ENCODE measurements around the gene IL1RAPL2. TPM values are rescaled to one million over a fixed set of nuclear protein-coding genes. Genes with fewer than 3 reads are reported as not detected.

The IL1RAPL2 gene
- total RNA-seq, 1 donor from 2014 or later = 1.8 TPM

DNA sequence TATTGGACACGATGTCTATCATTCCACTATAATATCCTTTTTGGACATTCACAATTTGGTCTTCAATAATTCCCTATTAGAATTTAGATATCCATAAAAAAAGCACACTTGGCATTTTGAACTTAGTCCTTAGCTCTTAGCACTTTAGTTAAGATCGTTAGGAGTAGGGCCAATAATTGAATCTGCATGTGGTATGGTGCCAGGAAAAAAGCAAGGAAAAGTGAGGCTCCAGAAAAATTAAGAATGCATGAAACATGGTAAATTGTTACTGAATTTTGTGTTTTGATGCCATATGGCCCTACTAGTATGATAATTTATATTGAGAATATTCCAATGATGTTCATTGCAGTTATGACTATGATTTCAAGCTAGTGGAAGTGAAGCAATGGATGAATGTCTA lies 708.1 kb downstream of the IL1RAPL2 start:
- DNase-seq = no peak

DNA sequence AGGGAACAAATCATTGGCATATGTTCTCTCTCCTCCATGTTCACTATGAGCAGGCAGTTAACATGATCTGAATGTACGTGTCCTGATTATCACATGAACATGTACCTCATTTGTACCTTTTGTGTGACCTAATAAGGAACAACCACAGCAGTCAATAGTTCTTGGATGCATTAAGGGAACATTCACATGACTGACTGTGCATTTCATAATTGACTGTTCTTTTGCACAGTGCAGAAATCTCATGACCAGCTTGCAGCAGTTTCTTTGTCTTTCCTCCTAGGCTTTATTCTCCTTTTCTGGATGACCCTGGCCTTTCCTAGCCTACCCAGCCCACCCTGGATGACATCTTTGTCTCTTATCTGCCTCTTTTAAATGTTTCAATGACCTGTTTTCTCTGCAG lies 711.1 kb downstream of the IL1RAPL2 start:
- no peak for DNase-seq

DNA sequence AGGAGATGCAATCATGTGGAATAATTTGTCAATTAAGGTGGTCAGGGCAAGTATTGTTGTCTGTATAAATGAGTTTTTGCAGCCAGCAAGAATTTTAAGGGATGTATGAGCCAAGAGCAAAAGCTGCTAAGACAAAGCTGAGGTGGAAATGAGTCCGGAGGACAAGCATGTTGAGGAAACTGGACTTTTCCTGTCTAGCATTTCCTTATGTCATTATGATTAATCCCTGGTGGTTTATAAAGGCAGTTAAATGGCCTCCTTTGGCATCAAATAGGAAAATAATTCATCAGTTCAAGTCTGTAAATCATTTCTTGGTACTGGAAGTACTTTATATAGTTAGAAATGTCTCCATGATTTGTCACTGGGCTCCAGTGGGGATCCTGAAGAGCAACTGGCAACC lies 716.1 kb downstream of the IL1RAPL2 start:
- DNase-seq = no peak

DNA sequence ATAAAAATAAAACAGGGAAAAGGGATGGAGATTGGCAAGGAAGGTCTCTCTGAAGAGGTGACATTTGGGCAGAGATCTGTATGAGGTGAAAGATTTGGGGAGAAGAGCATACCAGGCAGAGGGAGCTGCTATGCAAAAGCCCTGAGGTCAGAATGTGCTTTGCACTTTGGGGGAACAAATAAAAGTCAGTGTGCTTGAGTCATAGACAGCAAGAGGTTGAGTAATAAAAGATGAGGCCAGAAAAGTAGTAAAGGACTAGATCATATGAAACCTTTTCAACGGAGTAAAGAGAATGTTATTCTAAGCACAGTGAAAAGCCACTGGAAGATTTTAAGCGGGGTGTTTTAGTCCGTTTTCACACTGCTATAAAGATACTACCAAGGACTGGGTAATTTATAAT lies 731.0 kb downstream of the IL1RAPL2 start:
- DNase-seq = no peak

DNA sequence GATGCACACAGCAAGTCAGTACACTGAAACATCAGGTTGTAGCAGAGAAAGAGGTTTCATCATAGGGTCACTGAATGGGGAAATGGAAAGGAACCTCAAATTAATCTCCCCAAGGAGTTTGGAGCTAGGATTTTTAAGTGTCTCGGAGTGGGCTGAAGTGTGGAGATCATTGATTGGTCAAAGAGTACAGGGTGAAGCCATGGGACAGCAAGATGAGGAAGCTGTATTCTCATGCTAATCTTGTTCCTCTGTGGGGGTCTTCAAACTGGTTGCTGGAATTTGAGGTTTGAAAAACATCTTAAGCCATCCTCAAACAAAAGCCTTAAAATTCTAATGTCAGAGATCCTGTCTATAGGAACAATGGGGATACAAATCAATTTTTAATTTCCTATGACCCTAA lies 733.3 kb downstream of the IL1RAPL2 start:
- DNase-seq = no peak

DNA sequence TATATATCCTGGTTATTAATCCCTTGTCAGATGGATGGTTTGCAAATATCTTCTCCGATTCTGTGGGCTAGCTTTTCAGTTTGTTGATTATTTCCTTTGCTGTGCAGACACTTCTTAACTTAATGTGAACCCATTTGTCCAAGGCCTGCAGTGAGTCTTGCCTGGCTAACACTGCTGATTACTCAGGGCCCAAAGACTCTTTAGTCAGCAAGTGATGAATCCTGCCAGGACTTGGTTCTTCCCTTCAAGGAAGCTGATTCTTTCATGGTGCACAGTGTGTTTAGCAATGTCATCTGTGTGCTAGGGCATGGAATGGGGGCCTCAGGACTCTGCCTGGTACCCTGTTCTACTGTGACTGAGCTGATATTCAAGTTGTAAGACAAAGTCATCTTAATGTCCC lies 736.2 kb downstream of the IL1RAPL2 start:
- DNase-seq = no peak

DNA sequence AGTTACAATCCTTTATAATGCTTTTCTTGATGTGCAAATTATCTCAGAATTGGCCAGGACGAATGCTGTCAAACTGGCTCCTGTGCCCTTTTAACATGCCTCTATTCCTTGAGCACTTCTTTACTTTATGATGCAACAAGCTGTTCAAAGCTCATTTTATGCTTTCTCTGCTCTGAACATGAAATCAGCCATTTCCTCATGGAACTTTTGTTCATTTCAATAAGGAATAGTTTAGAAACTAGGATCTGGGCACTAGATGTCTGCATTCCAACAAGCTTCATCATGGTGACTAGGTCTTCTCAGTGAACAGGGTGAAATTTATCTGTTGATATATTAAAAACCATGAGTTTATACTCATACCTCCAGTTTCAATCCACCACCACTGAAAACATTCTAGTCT lies 741.8 kb downstream of the IL1RAPL2 start:
- DNase-seq = no peak

DNA sequence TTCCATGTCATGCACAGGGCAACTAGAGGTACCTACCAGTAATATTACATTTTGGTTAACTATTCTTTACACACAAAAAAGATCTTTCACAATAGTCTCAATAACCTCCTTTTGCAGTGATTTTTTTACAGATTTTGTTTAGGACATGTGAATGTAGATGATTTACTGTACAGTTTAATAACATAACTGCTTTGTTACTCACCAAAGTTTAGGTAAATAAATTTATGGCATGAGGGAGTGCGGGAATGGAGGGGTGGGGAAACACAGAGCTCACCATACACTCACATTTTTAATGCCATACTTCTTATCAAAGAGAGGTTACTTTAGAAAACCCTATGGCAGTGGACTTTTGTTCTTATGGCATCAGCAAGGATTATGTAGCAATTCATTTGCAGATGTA lies 747.6 kb downstream of the IL1RAPL2 start:
- DNase-seq = no peak

DNA sequence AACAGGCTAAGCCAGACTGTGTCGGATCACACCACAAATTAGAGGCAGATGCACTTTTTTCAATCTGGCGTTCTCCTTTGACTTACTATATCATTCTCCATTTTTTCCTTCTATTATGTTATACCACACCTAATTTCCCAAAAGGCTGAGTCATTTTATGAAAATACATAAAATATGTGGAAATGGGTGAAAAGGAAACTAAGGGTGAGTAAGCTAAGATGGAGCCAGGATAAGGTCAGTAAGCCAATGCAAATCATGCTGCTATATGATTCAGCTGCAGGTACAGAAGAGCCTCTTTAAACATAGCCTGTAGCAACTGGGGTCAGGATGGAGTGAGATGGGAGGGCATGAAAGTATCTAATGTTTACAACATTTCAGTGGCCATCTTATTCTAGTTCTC lies 748.5 kb downstream of the IL1RAPL2 start:
- DNase-seq = no peak

DNA sequence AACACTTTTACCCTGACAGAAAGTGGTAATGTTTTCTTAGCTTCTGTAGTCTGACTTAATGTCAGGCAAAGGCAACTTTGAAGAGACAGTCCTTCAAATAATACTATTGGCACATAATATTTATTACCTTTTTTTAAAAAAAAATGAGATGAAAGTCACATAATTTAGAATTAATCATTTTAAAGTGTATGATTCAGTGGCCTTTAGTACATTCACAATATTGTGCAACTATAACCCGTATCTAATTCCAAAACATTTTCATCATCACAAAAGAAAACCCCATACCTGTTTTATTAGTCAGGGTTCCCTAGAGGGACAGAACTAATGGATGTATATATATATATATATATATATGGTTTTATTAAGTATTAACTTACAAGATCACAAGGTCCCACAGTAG lies 749.2 kb downstream of the IL1RAPL2 start:
- DNase-seq = no peak

DNA sequence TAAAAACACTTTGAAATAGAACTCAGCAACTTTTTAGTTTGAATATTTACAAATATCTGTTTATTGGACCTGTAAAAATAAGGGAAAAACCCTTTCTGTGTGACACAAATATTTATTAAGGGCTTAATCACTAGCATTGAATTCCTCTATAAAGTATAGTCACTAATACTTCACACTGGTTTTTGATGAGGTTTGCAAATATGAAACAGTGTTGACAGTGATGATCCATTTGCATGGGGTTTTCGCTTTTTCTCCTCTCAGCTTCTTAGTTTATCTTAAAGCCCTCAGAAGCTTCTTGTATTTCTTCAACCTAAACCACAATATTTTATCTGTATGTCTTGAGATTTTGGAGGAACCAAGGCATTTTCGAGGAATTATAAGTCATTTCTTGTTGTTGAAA lies 751.1 kb downstream of the IL1RAPL2 start:
- DNase-seq = no peak

DNA sequence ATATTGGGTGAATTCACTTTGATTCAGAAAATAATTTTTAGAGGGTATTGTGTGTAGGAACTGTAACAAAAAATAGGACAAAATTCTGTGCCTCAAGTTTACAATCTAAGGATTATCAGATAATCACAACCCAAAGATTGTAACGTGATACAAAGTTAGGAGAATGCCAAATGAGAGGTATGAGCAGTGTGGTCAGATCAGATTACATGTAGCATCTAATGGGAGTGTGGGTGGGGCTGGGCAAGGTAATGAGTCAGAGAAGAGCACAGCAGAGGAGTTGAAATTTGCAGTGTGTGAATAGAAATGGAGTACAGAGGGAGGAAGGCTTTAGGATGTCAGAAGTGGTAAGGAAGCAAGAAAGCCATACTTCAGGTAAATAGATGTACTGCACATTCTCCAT lies 757.9 kb downstream of the IL1RAPL2 start:
- DNase-seq = no peak

DNA sequence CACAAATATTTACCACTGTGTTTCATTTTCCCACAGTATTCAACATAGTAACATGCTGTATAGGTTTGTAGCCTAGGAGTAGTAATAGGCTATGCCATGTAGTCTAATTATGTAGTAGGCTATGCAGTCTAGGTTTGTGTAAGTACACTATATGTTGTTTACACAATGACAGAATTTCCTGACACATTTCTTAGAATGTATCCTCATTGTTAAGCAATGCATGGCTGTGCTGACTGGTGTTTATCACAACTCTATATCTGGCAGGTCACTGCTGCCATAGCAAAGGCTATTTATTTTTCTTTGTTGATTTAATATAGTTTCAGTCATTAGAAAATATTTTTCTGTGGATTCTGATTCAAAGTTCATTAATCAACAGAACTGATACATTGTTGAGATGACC lies 762.8 kb downstream of the IL1RAPL2 start:
- no peak for DNase-seq

DNA sequence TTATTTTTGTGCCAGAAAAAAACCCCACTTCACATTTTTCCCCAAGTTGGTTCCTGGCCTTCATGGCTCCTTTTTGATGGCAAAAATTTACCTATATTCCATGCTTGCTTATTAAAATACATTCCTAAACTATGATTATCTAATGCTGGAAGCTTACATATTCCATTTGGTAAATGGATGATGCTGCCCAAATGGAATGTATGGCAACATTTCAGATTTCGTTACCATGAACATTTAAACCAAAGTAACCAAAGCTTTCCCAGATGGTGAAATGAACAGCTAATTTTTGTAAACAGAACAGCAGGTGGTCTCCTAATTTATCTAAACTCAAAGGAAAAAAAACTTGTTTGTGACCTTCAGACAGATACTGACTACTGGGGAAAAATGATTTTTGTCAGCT lies 765.2 kb downstream of the IL1RAPL2 start:
- no peak for DNase-seq

DNA sequence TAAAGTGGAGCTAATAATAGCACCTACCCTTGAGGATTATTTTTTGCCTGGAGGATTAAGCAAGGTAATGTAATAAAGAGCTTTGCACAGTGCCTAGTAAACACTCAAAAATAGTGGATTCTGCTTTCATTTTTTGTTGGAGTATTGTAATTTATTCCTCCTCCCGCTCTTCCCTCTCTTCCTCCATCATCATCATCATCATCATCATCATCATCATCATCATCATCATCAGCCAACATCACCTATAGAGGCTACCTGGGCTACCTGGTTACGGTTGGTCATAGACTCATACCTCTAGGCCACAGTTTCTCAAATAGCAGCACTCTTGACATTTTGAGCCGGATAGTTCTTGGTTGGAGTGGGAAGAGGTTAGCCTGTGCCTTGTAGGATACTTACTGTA lies 781.4 kb downstream of the IL1RAPL2 start:
- no peak for DNase-seq

DNA sequence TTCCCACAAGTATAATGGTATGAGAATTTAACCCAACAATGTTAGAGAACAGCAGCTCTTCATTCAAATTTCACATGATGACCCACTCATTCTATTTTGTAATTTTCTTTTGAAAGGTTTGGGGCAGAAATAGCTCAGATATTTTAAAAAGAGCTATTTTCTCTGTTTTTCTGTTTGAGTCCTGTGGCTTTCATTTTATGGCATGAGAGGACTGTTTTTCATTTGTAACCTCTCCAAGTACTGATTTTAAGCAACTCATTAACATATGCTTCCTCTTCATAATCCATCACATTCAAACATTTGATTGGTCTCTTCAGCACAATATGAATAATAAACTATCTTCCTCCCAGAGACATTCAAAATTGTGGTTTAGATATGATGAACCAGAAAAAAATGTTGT lies 783.5 kb downstream of the IL1RAPL2 start:
- no peak for DNase-seq

DNA sequence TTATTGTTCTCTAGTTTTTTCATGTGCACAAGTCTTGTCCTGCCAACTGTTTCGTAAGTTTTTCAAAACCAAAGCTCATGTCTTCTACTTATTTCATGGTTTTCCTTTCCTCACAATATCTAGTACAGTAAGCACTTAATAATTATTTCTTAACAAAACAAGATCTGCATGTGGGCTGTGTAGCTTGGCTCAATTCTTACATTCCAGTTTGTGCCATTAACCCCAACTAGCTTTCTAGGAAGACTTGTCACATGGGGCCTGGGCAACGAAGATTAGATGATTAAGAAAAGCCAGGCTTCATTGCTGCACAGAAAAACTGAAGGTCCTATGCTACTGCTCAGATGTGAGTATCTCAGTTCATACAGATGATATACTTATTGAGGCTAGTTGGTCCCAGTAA lies 809.8 kb downstream of the IL1RAPL2 start:
- no peak for DNase-seq

DNA sequence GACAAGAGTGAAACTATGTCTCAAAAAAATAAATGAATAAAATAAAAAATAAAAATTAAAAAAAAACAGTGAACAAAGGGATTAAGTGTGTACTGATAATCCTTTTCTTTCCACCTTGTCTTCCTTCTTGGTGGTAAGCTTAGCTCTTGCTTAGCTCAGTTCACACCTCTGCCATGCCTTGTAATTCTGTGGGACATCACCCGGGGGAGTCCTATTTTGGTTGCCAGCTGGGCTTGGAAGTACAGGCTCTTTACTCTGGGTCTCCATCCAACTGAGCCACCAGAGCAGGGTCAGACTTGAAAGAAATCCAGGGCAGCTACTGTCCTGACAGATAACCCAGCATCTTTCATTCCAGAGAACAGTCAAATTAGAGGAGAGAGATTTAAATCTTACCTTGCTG lies 858.7 kb downstream of the IL1RAPL2 start:
- DNase-seq = no peak

DNA sequence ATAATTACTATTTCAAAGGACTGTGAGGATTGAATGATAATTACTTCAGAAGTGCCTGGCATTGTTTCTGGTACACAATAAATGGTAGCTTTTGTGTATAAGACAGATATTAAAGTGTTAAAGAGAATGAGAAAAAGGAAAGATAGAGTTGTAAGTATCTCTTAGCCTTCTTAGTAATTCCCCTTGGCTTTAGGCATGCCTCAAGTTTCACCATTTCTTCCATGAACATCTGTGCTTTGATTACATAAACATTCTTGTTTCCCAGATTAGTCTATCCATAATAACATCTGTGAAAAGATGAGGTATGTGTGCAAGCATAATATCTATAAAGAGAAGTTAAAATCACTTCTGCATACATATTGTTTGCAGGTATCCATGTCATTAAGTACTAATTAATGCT lies 885.4 kb downstream of the IL1RAPL2 start:
- DNase-seq = peak; percentile 22

DNA sequence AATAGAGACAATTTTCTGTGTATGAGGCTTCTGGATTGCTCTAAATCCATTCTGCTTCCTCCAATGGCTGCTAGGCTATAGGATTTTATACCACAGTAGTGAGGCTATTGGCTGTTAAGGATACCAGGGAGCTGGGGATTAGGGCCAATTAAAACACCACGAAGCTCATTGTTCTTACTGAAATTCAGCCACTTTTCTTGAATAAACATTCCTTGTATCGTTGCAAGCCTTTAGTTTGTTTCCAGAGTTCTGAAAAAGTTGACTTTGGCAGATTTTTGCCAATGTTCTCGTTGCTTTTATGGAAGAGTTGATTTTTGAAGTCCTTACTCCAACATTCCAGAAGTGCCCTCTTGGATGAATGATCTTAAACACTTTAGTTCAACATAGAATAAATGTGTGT lies 892.8 kb downstream of the IL1RAPL2 start:
- DNase-seq = no peak

DNA sequence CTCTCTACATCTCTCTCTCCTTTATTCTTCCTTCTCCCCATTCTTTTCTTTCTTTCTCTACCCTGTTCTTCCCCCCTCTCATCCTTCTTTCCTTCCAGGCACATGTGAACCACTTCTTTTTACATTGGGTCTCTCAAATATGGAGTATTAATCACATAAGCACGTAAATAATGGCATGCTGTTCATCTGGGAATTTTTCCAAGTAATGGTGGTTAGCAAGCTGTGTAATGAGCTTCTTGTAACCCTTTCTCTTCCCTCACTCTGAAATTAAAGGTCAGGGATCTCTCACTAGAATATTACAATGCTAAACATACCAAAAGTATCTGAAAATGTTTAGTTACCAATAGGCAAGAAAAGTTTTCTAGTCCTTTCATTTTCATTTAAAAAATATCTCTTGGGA lies 894.4 kb downstream of the IL1RAPL2 start:
- DNase-seq = no peak

DNA sequence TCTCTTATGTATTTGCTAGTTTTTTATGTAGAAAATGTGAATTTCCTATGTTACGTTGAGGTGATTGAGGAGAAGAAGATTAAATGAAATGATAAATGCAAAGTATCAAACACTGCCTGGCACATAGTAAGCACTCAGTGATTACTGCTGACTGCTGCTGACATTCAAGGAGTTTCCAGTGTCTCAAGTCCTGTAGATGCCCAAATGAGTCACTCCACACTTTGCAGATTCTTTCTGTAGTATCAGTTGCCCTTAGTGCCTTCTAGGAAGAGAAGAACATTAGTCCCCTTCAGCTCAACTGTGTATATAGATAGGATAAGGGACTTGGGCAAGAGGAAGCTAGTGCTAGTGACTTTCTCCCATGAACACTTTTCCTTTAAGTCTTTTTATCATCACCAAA lies 895.0 kb downstream of the IL1RAPL2 start:
- no peak for DNase-seq

DNA sequence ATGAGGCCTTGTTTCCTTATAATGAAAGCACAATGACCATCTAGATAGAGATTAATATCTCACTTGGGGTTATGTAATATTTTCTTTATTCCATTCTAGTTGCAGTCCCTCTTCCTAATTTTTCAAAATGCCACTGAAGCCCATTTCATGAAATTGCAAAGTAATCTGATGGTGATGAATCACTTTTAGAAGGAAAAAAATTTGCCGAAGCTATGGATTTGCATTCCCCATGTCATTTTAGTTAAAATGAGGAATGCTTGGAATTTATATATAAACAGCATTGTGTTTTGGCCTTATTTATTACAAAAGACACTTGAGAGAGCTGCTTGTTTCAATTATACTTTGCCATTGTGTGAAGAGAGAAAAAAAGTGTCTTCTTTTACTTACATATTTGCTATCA lies 896.2 kb downstream of the IL1RAPL2 start:
- DNase-seq = no peak

DNA sequence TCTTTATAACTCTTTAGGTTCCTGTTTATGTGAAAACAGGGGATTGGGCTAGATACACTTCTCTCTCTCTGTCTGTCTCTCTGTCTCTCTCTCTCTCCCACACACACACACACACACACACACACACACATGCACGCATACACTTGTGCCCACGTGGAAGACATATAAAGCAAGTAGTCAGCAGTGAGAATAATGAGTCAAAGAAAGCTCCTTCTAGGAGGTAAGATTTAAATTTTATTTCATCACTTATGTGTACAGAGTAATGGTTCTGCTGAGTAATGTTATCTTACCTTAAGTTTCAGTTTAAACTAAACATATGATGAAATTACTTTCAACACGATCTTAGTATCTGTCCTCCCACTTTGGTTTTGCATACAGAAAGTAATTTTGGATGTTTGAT lies 897.5 kb downstream of the IL1RAPL2 start:
- no peak for DNase-seq

DNA sequence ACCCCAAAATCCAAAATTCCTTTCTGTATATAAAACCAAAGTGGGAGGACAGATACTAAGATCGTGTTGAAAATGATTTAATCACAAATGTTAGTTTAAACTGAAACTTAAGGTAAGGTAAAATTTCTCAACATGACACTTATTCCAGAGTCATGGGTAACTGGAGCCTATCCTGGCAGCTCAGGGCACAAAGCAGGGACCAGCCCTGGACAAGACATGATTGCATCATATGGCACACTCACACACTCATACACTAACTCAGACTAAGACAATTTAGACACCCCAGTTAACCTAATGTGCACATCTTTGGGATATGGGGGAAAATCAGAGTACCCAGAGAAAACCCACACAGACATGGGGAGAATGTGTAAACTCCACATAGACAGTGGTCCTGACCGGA lies 898.6 kb downstream of the IL1RAPL2 start:
- no peak for DNase-seq

DNA sequence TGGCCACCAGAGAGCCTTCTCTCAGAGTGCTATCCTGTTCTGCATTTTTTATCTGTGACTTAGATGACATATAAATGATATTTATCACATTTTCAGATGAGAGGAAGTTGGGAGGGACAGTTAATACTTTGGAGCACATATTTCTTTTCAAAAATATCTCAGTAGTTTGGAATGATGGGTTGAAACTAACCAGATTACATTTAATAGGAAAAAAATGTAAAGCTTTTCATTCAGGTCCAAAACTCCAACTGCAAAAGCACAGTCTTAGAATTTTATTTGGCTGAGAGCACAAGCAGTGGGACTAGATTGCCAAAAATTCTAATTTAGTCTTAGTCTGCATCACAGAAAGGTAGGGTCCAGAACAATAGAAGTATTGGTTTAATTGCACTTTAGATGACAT lies 902.7 kb downstream of the IL1RAPL2 start:
- peak; percentile 26 for DNase-seq
